K562 (cell line): ENCODE measurements around the gene ATP8A1. TPM values are rescaled to one million over a fixed set of nuclear protein-coding genes. Genes with fewer than 3 reads are reported as not detected.
"Not testable (repeated sequence)": the region's sequence is repeated elsewhere in the genome, so short reads cannot be mapped to it uniquely, and the experiment has no call there.

Source experiments
- ATAC-seq: fragments of 200-7000 bp; cut with Tn5 transposase; 3 replicates; pipeline ENCODE4 v1.9.1; 2020; ENCODE audit warnings: moderate library complexity
- BruUV-seq: library from RNA; stranded (reverse); fragments of 400-500 nt; replicated peaks from 2 replicates; lab custom pipeline; 2021; lab: Mats Ljungman, UMichigan
- CTCF ChIA-PET: fragments of 300-600 bp; formaldehyde crosslinking; extraction: SDS; loops from one replicate; lab custom pipeline; 2021; ENCODE audit warnings: low intra/inter-chr PET ratio; lab: Yijun Ruan, JAX
- POLR2A ChIA-PET: fragments of 300-600, 350-650 bp; sonication (Branson Sonifier 250); formaldehyde crosslinking; extraction: SDS; loops from one replicate; lab custom pipeline; 2021; ENCODE audit warnings: antibody characterized with exemption, inconsistent platforms; lab: Yijun Ruan, JAX
- DNase-seq, 4 experiments: peaks; one replicate each; pipeline versions ENCODE4 v3.0.0 to v3.0.0-alpha.2; 2011 to 2018; ENCODE audit warnings: low spot score in 3 of 4, mixed read lengths in 3 of 4; ENCODE audit errors: extremely low read depth in 1 of 4
- FAIRE-seq: peaks from 2 replicates; lab custom pipeline; 2011; peaks lifted over from hg19 to GRCh38; lab: Jason Lieb, UNC
- H2AFZ ChIP-seq: 2 replicates; pipeline ENCODE4 v1.6.0; 2011; ENCODE audit warnings: low read depth, low read length, control low read depth, inconsistent platforms
- H3K27ac ChIP-seq: fragments of 200-600 bp; 3 replicates; pipeline ENCODE4 v1.8.0; 2011; ENCODE audit warnings: low read depth, mild to moderate bottlenecking, control low read depth, inconsistent platforms, low read length, moderate library complexity, mixed read lengths; ENCODE audit errors: extremely low read depth
- H3K27me3 ChIP-seq, 2 experiments: fragments of 300-600 bp in 1 of 2; 2 replicates in 1 of 2; 3 replicates in 1 of 2; pipeline versions ENCODE4 v1.6.0 to v1.8.0; 2011; ENCODE audit warnings: inconsistent platforms in 2 of 2, low read length in 2 of 2, mild to moderate bottlenecking in 1 of 2, mixed read lengths in 1 of 2, moderate library complexity in 1 of 2; ENCODE audit not compliant: control insufficient read depth in 2 of 2, insufficient read depth in 2 of 2
- H3K36me3 ChIP-seq: fragments of 300-600 bp; 3 replicates; pipeline ENCODE4 v1.8.0; 2011; ENCODE audit warnings: mild to moderate bottlenecking, low read length, inconsistent platforms; ENCODE audit not compliant: control insufficient read depth, insufficient read depth
- H3K4me1 ChIP-seq, 2 experiments: fragments of 200-600 bp in 1 of 2; replicated peaks in 1 of 2; 2 replicates in 1 of 2; 3 replicates in 1 of 2; pipeline versions ENCODE4 v1.5.1 to v1.8.0; 2011; ENCODE audit warnings: inconsistent platforms in 2 of 2, low read length in 2 of 2, mild to moderate bottlenecking in 1 of 2, mixed read lengths in 1 of 2, moderate library complexity in 1 of 2; ENCODE audit not compliant: control insufficient read depth in 2 of 2, insufficient read depth in 2 of 2
- H3K4me2 ChIP-seq: 2 replicates; pipeline ENCODE4 v1.6.1; 2011; ENCODE audit warnings: low read length, control low read depth, inconsistent platforms, mixed read lengths; ENCODE audit not compliant: insufficient read depth
- H3K4me3 ChIP-seq: fragments of 200-600 bp; sonication (generic), shearing (Covaris generic); 2 replicates; pipeline ENCODE4 v1.5.1; 2016; ENCODE audit warnings: control low read depth, inconsistent platforms
- H3K79me2 ChIP-seq: fragments of 200-600 bp; 3 replicates; pipeline ENCODE4 v1.8.0; 2011; ENCODE audit warnings: low read length, inconsistent platforms; ENCODE audit not compliant: control insufficient read depth, insufficient read depth
- H3K9ac ChIP-seq, 2 experiments: 2 replicates each; pipeline versions ENCODE4 v1.6.0 to v1.6.1; 2011; ENCODE audit warnings: low read depth in 2 of 2, low read length in 2 of 2, control low read depth in 1 of 2, inconsistent platforms in 1 of 2, mild to moderate bottlenecking in 1 of 2, mixed read lengths in 1 of 2; ENCODE audit not compliant: insufficient read depth in 1 of 2
- H3K9me1 ChIP-seq: one replicate; pipeline ENCODE4 v1.6.0; 2011; ENCODE audit warnings: inconsistent platforms, mild to moderate bottlenecking, low read length, moderate library complexity; ENCODE audit not compliant: control insufficient read depth, insufficient read depth
- H3K9me3 ChIP-seq: replicated peaks from 2 replicates; pipeline ENCODE4 v1.5.1; 2011; ENCODE audit warnings: low read depth, low read length, inconsistent platforms; ENCODE audit not compliant: control insufficient read depth, insufficient read depth
- H4K20me1 ChIP-seq: replicated peaks from 2 replicates; pipeline ENCODE4 v1.6.1; 2011; ENCODE audit warnings: low read length, inconsistent platforms, mixed read lengths; ENCODE audit not compliant: control insufficient read depth, insufficient read depth
- CBFA2T3 ChIP-seq: fragments of 450-650 bp; IDR thresholded peaks from 2 replicates; pipeline ENCODE4 v1.6.1; 2017
- GATA2 ChIP-seq: sonication (generic); formaldehyde crosslinking; IDR thresholded peaks from 2 replicates; pipeline ENCODE4 v1.4.0; 2020; ENCODE audit warnings: mild to moderate bottlenecking, missing genetic modification reagents
- HNRNPK ChIP-seq: fragments of 200-400 bp; formaldehyde crosslinking; IDR thresholded peaks from one replicate; pipeline ENCODE4 v1.6.1; 2018; ENCODE audit warnings: mild to moderate bottlenecking, low read depth, low read length; ENCODE audit not compliant: poor library complexity, severe bottlenecking
- ILF3 ChIP-seq: fragments of 450-650 bp; IDR thresholded peaks from 2 replicates; pipeline ENCODE4 v1.6.1; 2018; ENCODE audit warnings: antibody characterized with exemption, mild to moderate bottlenecking, moderate library complexity, borderline replicate concordance
- MAFK ChIP-seq: IDR thresholded peaks from 2 replicates; pipeline ENCODE4 v1.6.1; 2011; ENCODE audit warnings: low read length, improper control_type of control experiment
- NFATC3 ChIP-seq: fragments of 450-650 bp; IDR thresholded peaks from 2 replicates; pipeline ENCODE4 v1.6.1; 2017; ENCODE audit warnings: mild to moderate bottlenecking
- ZBTB17 ChIP-seq: fragments of 450-650 bp; formaldehyde crosslinking; IDR thresholded peaks from 2 replicates; pipeline ENCODE4 v1.4.0; 2020; ENCODE audit warnings: mild to moderate bottlenecking
- ZKSCAN1 ChIP-seq: fragments of 150-350 bp; IDR thresholded peaks from 2 replicates; pipeline ENCODE4 v1.6.1; 2016; ENCODE audit warnings: low read depth, low read length
- ZNF146 ChIP-seq: IDR thresholded peaks from one replicate; pipeline ENCODE4 v1.6.1; 2018; ENCODE audit warnings: missing compliant biosample characterization; ENCODE audit not compliant: unreplicated experiment
- ZNF75A ChIP-seq: fragments of 450-650 bp; formaldehyde crosslinking; IDR thresholded peaks from 2 replicates; pipeline ENCODE4 v1.4.0; 2020; ENCODE audit warnings: mild to moderate bottlenecking
- ZNF766 ChIP-seq: fragments of 200-800 bp; sonication (Bioruptor generic); conservative IDR thresholded peaks from 2 replicates; pipeline ENCODE4 v1.6.1; 2016; ENCODE audit warnings: missing genetic modification characterization, missing compliant biosample characterization
- WGBS: fragments of 100-300 bp; shearing (Covaris generic); methylation state at CpG from one replicate; pipeline ENCODE4 v1.1.6; 2016; ENCODE audit warnings: low coverage, mixed read lengths; ENCODE audit not compliant: insufficient coverage; ENCODE audit errors: missing lambda C conversion rate; 5-methylcytosine and 5-hydroxymethylcytosine counted together
- in situ Hi-C: fragments of 300-500 bp; cut with MboI; formaldehyde crosslinking; loops from 4 replicates; pipeline ENCODE4 v1.15.0; 2018; ENCODE audit warnings: inconsistent platforms, mixed read lengths
- intact Hi-C: fragments of 100-400 bp; cut with micrococcal nuclease; formaldehyde crosslinking; loops from 2 replicates; pipeline ENCODE4 v1.14.2; 2022
- polyA plus RNA-seq, 8 experiments: library from polyadenylated mRNA; depleted of rRNA in 4 of 8; stranded (reverse) in 5 of 8; unstranded in 3 of 8; fragments of >200 nt; fragmentation: Nextera tagmentation in 2 of 8; fragmentation: Illumina TruSeq in 1 of 8; extraction: Ambion mirVana in 2 of 8; extraction: Trizol in 1 of 8; gene quantifications; 2 replicates each; pipeline versions ENCODE4 v1.2.1 to v1.2.3, GENCODE V29; 2011 to 2014; ENCODE audit warnings: inconsistent platforms in 1 of 8, missing spikeins in 1 of 8
- total RNA-seq, 7 experiments: library from RNA; depleted of rRNA in 6 of 7; stranded (reverse); fragments of >200 nt in 6 of 7; fragmentation: Illumina TruSeq in 2 of 7; extraction: Trizol in 2 of 7; gene quantifications; 2 replicates each; pipeline versions ENCODE4 v1.2.1 to v1.2.3, GENCODE V29; 2011 to 2021; ENCODE audit warnings: low replicate concordance in 1 of 7
- TF ChIP-seq, protein P1 (sequence below): fragments of 200-400 bp; formaldehyde crosslinking; IDR thresholded peaks from 2 replicates; pipeline ENCODE4 v1.6.1; 2017; ENCODE audit warnings: mild to moderate bottlenecking, low read depth, low read length, moderate library complexity
- TF ChIP-seq, protein P2 (sequence below): fragments of 250-450 bp; sonication (Bioruptor Pico); IDR thresholded peaks from 2 replicates; pipeline ENCODE4 v1.5.0; 2021

The ATP8A1 gene
- total and polyA plus RNA-seq, 9 of the 15 experiments (the other 6 are each of a cell fraction or from before 2014, with no cell fraction given) = 0.05 to 0.29 (median 0.07) TPM; not detected in 2

DNA sequence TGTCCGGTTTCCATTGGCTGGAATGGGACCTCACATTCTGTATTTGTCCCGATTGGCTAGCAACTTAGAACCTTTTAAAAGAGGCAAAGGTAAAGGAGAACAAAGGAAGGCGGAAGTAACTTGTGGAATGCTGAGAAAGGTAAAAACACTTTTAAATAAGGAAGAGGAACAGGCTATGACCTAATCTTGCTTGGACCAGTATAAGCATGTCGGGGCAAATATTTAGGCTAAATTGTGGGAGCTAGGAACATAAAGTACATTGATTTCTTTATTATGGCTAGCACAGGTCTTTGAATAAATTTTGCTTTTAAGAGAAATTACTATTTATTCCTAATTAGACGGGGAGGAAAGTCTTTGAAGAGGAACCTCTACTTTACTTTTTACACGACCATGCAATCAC lies 170.7 kb downstream of the ATP8A1 start:
- FAIRE-seq, H3K4me3 ChIP-seq, CTCF ChIA-PET, H3K79me2 ChIP-seq, POLR2A ChIA-PET, H3K27ac ChIP-seq, H3K27me3 ChIP-seq, H2AFZ ChIP-seq, H3K4me1 ChIP-seq, H3K9ac ChIP-seq, H3K36me3 ChIP-seq, intact Hi-C loops, H3K4me2 ChIP-seq, H3K9me3 ChIP-seq, in situ Hi-C loops, DNase-seq, H4K20me1 ChIP-seq, H3K9me1 ChIP-seq, ATAC-seq, BruUV-seq: not testable (repeated sequence)
- 0% methylated on average over 6 of the region's 6 CpGs for WGBS

DNA sequence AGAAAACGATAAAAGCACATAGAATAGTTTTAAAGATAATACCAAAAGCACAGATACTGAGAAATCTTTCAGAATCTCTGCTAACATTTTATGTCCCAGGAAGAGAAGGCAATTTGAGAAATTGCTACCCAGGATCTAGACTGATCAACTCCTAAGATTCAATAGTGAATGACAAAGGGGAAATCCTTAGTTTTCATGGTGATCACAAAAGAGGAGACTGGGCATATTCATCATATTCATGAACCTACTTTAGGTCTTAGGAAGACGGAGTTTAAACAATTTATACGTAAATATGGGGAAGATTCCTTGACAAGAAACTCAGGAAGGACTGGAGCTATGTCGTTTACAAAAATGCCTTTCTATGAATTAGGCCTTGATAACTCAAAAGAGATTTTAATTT lies 172.3 kb downstream of the ATP8A1 start:
- H3K9ac ChIP-seq = no peak overlapping the region
- in situ Hi-C loops (no loop called here), intact Hi-C loops (no loop called here)
- H3K27ac ChIP-seq = no peak overlapping the region
- no peak for ATAC-seq
- no peaks in the 10 kb centered on the region for H3K9me1 ChIP-seq
- POLR2A ChIA-PET = no interaction called here
- H3K79me2 ChIP-seq = no peaks in the 10 kb centered on the region
- H3K27me3 ChIP-seq = peaks cover 0 to 2% of the 10 kb centered on the region in 2 experiments; a peak in 1 of 5 replicates
- TF ChIP-seq NFATC3 (no peak), HNRNPK (no peak), ZNF766 (CRISPR knock-in tag) (no peak), ILF3 (no peak), ZBTB17 (CRISPR knock-in tag) (no peak), CBFA2T3 (no peak), ZNF75A (CRISPR knock-in tag) (no peak), MAFK (no peak), GATA2 (CRISPR knock-in tag) (no peak), ZNF146 (CRISPR knock-in tag) (no peak), ZKSCAN1 (no peak)
- TF ChIP-seq, protein P1, sequence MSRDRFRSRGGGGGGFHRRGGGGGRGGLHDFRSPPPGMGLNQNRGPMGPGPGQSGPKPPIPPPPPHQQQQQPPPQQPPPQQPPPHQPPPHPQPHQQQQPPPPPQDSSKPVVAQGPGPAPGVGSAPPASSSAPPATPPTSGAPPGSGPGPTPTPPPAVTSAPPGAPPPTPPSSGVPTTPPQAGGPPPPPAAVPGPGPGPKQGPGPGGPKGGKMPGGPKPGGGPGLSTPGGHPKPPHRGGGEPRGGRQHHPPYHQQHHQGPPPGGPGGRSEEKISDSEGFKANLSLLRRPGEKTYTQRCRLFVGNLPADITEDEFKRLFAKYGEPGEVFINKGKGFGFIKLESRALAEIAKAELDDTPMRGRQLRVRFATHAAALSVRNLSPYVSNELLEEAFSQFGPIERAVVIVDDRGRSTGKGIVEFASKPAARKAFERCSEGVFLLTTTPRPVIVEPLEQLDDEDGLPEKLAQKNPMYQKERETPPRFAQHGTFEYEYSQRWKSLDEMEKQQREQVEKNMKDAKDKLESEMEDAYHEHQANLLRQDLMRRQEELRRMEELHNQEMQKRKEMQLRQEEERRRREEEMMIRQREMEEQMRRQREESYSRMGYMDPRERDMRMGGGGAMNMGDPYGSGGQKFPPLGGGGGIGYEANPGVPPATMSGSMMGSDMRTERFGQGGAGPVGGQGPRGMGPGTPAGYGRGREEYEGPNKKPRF = no peak
- TF ChIP-seq, protein P2, sequence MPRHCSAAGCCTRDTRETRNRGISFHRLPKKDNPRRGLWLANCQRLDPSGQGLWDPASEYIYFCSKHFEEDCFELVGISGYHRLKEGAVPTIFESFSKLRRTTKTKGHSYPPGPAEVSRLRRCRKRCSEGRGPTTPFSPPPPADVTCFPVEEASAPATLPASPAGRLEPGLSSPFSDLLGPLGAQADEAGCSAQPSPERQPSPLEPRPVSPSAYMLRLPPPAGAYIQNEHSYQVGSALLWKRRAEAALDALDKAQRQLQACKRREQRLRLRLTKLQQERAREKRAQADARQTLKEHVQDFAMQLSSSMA (CRISPR knock-in tag) = no peak
- no peak for FAIRE-seq
- no TSS peak for BruUV-seq
- no peak overlapping the region for H2AFZ ChIP-seq
- H3K36me3 ChIP-seq = no peaks in the 10 kb centered on the region
- no peaks in the 10 kb centered on the region for H4K20me1 ChIP-seq
- 3% methylated on average over 4 of the region's 4 CpGs for WGBS
- no peak overlapping the region for H3K4me3 ChIP-seq
- CTCF ChIA-PET = no interaction called here
- no peaks in the 10 kb centered on the region for H3K9me3 ChIP-seq
- H3K4me1 ChIP-seq = no peaks in the 10 kb centered on the region
- DNase-seq = no peak
- H3K4me2 ChIP-seq = no peak overlapping the region
